IPS-18a (cell line): ENCODE measurements around the gene CALCR.

Experiments
- H3K27ac ChIP-seq: one replicate; pipeline ENCODE4 v1.5.1; 2013; ENCODE audit warnings: low read length
- H3K27me3 ChIP-seq: one replicate; pipeline ENCODE4 v1.6.1; 2013; ENCODE audit warnings: mild to moderate bottlenecking, low read length; ENCODE audit not compliant: control insufficient read depth, insufficient read depth
- H3K36me3 ChIP-seq: one replicate; pipeline ENCODE4 v1.6.1; 2013; ENCODE audit warnings: low read depth, low read length; ENCODE audit not compliant: control insufficient read depth
- H3K4me1 ChIP-seq: one replicate; pipeline ENCODE4 v1.6.1; 2013; ENCODE audit warnings: low read depth, low read length; ENCODE audit not compliant: control insufficient read depth
- H3K4me3 ChIP-seq: one replicate; pipeline ENCODE4 v1.5.1; 2013; ENCODE audit warnings: low read length
- H3K9ac ChIP-seq: one replicate; pipeline ENCODE4 v1.6.1; 2013; ENCODE audit warnings: mild to moderate bottlenecking, low read length, moderate library complexity
- H3K9me3 ChIP-seq: one replicate; pipeline ENCODE4 v1.6.1; 2013; ENCODE audit warnings: low read depth, low read length; ENCODE audit not compliant: control insufficient read depth

CALCR gene

DNA sequence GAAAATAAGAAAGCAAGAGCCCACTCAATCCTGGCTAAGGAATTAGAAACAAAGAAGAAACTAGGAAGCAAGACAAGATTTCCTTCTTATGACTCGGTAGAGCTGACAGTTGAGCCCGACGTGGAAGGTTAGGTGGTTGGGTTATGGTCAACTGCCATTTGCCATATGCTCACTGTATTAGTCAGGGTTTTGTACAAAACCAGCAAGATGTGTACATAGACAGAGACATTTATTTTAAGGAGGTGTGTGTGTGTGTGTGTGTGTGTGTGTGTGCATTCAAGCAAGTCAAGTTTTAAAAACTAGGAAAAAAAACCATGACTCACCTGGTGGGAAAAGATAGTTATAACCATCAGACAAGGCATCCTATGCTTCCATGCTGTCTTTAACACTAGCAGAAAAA, 183.9 kb downstream of the CALCR start:
- Histone ChIP-seq H3K27ac (no peak overlapping the region), H3K27me3 (no peaks in the 10 kb centered on the region), H3K4me3 (no peak overlapping the region), H3K9me3 (no peaks in the 10 kb centered on the region), H3K36me3 (no peaks in the 10 kb centered on the region), H3K9ac (no peak overlapping the region), H3K4me1 (peaks cover 13% of the 10 kb centered on the region)

DNA sequence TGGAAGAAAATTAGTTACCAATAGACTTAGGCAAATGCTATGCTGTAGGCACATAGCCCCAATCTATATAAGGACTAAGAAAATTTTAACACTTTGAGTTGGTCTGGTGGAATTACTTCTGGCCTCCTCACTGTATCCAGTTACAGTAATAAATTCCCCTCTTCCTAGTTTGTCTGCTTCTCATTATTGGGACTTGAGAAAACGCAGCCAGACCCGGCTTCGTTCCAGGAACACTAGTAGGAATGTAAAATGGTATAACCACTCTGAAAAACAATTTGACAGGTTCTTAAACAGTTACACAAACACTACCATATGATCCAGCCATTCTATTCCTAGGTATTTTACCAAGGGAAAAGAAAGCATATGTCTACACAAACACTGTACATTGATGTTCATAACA, 192.2 kb downstream of the CALCR start:
- no peaks in the 10 kb centered on the region for H3K36me3 ChIP-seq
- no peak overlapping the region for H3K27ac ChIP-seq
- H3K9me3 ChIP-seq, result no peaks in the 10 kb centered on the region
- H3K4me3 ChIP-seq, result no peak overlapping the region
- H3K27me3 ChIP-seq, result no peaks in the 10 kb centered on the region
- H3K9ac ChIP-seq, result no peak overlapping the region
- H3K4me1 ChIP-seq, result no peaks in the 10 kb centered on the region

DNA sequence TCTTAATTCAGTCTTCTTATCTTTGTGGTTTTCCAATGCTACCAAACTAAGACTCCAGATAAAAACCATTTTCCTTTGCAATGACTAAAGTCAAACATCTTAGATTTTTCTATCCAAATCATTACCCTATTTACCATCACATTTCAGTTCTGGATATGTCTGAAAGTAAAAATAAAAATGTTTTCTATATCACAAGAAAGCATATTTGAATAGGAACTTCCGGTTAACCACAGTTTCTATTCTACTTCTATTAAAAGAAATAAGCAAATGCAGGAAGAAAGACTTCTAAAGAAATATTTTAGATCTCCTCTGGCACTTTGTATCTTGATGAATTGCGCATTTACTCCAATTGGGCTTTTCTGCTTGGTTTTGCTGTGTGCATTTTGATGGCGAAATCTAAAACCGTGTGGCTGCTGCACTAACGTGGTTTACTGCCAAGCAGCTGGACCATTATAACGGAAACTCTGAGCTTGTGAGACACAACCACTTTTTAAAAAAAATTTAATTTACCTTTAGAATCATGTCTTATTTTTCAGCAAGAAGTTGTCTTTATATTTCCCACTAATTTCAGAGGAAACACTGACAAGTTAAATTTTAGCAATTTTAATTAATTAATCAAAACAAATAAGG, 196.3 kb downstream of the CALCR start:
- Histone ChIP-seq H3K27me3 (no peaks in the 10 kb centered on the region), H3K4me1 (no peaks in the 10 kb centered on the region), H3K9me3 (no peaks in the 10 kb centered on the region), H3K36me3 (no peaks in the 10 kb centered on the region), H3K9ac (no peak overlapping the region), H3K4me3 (no peak overlapping the region), H3K27ac (no peak overlapping the region)

DNA sequence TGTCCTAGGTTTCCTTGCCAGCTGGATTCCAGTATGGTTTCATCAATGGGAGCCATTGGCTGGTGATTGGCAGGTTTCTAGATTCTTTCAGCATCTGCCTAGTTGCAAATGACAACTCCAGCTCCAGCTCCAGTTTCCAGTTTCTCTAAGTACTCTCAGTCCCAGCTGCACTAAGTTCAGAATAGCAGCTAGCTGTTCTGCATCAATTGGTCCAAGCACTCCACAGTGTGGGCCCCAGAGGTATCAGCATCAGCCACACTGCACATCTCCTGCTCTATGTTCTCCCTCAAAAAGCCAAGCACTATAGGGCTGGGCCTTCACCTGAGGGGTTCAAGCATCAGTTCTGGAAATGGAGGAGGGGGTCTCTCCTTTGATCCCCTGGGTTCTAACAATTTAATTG, 198.9 kb downstream of the CALCR start:
- no peaks in the 10 kb centered on the region for H3K9me3 ChIP-seq
- H3K9ac ChIP-seq, result no peak overlapping the region
- H3K4me3 ChIP-seq, result no peak overlapping the region
- H3K27ac ChIP-seq, result no peak overlapping the region
- H3K36me3 ChIP-seq, result no peaks in the 10 kb centered on the region
- H3K4me1 ChIP-seq, result no peaks in the 10 kb centered on the region
- H3K27me3 ChIP-seq, result no peaks in the 10 kb centered on the region
